ENCODE data around the gene LPA.

The LPA gene

DNA sequence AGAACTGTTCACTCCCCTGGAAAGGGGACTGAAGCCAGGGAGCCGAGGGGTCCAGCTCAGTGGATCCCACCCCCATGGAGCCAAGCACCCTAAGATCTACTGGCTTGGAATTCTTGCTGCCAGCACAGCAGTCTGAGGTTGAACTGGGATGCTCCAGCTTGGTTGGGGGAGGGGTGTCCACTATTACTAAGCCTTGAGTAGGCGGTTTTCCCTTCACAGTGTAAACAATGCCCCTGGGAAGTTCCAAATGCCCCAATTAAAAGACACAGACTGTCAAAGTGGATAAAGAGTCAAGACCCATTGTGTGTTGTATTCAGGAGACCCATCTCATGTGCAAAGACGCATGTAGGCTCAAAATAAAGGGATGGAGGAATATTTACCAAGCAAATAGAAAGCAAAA is 150.2 kb downstream of the LPA start:
- no peak for DNase-seq

DNA sequence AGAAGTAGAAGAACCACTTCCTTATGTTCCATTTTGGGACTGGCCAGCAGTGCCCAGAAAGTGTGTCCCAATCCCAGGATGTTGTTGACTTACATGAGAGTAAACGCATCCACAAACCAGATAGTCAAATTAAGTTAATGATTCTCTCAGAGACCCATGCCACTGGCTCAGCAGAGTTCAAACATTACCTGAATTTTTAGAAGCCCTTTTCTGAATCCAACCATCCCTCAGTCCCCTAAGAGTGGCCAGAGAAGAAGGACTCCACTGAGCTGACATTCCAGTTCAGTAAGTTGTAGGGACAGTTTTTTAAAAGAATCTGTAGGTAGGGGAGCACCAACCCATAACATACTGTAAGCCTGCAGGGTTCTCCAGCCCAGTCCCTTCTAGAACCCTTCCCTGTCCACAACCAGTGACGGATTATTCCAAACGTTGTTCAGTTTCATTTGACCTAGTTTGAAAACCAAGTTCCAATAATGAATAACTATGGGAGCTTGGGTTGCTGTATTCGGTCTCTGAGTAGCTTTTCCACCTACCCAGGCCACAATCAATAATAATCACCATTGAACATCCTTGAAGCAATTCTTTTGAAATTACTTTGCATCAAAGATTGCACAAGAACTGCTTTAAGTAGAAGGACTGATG is 153.0 kb downstream of the LPA start:
- DNase-seq: no peak

DNA sequence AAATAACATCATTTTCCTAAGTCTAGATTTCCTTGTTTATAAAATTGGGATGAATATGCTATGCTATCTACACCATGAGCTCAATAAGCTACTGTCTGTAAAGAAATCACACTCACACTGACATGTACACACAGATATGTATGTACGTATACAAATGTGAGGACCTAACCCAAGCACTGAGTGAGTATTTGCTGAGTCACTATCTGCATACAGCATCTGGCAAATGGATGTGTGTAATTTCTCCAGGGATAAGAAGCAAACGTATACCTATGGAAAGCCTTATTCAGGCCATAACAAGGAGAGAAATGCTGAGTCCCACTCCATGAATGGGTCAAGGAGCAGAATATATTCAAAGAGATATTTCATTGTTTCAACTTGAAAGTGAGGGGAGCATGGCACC is 153.9 kb downstream of the LPA start:
- no peak for DNase-seq

DNA sequence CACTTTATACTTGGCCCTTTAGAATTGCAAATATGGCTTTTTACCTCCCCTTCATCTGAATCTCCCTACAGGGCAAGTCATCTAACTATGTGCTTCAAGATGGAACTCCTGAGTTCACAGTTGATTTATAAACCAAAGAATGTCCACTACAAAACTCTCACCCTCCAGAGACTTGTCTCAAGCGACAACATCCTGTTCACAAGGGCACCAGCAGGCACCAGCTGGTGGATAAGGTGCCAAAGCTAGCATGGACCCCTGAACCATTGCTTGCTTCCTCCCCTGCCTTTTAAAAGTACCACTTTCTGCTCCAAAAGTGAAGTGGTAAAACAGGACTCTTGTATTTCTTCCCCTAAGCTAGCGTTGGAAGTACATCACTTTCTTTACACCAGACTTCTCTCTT is 154.5 kb downstream of the LPA start:
- no peak for DNase-seq

DNA sequence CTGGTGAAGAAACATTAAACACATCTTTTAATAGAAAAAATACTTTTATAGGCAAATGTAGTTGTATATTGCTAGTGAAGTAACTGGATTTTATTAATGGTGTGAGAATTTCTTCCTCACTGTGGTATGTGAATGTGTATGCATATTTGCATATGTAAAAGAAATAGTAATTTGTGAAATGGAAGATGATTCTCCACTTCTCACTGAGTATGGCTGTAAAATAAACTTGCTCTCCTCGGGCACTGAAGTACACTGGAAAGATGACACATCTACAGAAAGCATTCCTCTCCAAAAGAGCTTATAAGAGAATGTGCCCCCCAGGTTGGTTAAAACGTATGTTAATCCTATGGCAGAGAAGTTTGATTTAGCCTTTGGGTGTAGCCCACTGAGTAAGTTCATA is 155.5 kb downstream of the LPA start:
- no peak for DNase-seq

DNA sequence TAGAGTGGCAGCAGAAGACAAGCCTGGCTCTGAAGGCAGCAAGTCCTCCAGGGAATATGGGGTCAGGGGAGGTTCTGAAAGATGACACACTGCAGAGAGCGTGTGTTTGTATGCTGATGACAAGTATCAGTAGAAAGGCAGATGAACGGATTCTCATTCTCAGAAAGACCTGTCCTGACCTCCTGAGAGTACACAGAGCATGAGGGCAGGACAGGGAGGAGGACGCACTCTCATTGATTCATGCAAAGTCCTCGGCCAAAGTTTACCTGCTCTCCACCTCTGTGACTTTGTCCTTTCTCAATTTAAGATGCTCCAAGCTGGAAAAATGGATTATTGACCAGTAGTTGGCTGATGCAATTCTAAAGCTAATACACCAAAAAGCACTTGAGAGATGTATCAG is 156.7 kb downstream of the LPA start:
- DNase-seq: no peak

DNA sequence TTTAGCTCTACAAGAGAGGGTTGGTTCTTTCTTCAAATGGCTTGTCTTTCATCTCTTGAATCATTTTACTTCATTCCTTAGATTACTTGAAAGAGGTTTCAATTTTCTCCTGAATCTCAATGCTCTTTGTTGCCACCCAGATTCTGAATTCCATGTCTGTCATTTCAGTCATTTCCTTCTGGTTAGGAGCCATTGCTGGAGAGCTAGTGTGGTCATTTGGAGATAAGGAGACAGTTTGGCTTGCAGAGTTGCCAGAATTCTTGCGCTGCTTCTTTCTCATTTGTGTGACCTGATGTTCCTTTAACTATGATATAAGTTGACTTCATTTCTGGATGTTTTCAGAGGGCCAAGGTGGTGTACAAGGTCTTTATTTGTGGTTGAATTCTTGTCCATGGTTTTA is 158.1 kb downstream of the LPA start:
- DNase-seq: no peak

DNA sequence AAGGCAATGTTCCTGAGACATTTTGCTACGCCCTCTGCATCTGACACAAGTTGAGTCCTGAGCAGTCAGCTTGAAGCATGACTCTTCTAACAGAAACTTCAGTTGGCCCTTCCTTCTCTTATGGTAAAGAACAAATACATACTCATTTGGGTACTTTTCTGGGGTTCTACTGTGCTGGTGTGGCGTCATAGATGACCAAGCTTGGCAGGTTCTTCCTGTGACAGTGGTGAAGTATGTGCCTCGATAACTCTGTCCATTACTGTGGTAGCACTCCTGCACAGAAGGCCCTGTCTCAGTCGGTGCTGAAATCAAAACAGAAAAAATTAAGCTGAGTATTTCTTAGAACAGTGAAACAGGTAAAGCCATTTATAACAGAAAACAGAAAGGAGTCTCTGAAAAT is 163.4 kb downstream of the LPA start:
- DNase-seq: no peak

DNA sequence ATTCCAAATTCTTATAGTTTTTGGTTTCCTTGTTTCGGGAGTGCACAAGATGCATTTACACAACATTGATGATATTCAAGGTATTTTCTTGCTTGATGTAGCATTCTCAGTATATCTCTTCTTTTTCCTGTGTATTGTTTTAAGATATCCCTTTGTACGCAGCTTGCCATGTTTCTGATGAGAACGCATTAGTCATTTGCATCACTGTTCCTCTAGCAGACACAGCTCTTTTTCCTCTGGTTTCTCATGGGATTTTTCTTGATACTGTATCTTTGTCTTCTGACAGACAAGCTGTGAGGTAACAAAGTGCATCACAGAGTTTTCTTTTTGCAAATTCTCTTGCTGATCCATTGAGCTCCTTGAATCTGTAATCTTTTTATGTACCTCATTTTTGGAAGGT is 169.5 kb downstream of the LPA start:
- DNase-seq: no peak

DNA sequence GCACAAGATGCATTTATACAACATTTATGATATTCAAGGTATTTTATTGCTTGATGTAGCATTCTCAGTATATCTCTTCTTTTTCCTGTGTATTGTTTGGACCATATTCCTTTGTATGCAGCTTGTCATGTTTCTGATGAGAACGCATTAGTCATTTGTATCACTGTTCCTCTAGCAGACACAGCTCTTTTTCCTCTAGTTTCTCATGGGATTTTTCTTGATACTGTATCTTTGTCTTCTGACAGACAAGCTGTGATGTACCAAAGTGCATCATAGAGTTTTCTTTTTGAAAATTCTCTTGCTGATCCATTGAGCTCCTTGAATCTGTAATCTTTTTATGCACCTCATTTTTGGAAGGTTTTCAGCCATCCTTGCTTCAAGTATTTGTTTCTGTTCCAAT is 175.0 kb downstream of the LPA start:
- DNase-seq: no peak

DNA sequence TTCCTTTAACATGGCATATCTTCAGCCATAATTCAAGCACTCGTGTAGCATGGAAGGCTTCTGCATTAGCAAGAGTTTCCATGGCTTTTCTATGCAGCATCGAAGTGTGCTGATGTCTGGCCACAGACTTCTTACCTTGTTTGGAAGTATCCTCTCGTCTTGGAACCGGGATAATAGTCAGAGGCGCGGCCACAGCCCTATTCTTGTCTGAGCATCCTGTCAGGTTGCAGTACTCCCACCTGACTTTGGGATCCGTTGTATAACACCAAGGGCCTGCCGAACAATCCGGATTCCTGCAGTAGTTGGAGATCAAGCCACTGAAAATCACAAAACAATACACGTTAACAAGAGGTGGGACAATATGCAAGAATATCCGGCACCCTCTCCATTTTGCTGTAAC is 177.0 kb downstream of the LPA start:
- DNase-seq: no peak
